ELF-1 (cell line): ENCODE data around the gene MOCOS.
"Not testable (repeated sequence)": the region's sequence is repeated elsewhere in the genome, so short reads cannot be mapped to it uniquely, and the experiment has no call there.

Experiments
- DNase-seq: peaks from one replicate; pipeline ENCODE4 v3.0.0-alpha.2; 2016; ENCODE audit warnings: low read depth, low spot score

Gene MOCOS, protein sequence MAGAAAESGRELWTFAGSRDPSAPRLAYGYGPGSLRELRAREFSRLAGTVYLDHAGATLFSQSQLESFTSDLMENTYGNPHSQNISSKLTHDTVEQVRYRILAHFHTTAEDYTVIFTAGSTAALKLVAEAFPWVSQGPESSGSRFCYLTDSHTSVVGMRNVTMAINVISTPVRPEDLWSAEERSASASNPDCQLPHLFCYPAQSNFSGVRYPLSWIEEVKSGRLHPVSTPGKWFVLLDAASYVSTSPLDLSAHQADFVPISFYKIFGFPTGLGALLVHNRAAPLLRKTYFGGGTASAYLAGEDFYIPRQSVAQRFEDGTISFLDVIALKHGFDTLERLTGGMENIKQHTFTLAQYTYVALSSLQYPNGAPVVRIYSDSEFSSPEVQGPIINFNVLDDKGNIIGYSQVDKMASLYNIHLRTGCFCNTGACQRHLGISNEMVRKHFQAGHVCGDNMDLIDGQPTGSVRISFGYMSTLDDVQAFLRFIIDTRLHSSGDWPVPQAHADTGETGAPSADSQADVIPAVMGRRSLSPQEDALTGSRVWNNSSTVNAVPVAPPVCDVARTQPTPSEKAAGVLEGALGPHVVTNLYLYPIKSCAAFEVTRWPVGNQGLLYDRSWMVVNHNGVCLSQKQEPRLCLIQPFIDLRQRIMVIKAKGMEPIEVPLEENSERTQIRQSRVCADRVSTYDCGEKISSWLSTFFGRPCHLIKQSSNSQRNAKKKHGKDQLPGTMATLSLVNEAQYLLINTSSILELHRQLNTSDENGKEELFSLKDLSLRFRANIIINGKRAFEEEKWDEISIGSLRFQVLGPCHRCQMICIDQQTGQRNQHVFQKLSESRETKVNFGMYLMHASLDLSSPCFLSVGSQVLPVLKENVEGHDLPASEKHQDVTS

DNA sequence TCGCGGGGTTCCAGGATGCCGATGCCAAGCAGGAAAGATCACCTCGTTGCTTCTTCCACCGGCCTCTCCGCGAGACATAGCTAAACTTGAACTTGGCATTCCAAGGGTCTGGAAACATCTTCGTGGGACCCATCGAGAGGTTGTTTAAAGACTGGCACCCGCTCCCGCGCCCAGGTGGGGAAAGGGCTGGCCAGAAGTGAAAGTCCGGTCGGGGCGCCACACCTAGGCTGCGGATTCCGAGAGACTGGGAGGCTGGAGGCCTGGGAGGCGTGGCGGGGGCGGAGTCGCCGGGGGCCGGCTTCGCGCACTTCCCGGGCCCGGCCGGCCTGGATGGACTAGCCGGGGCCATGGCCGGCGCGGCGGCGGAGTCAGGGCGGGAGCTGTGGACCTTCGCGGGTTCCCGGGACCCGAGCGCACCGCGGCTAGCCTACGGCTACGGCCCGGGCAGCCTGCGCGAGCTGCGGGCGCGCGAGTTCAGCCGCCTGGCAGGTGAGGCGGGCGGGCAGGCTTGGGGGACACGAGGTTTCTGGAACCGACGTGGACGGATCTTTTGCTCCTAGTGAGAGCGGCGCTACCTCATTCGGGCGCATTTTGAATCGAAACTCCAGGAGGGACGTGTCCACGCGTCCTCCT is at the start of gene MOCOS:
TSS of gene MOCOS (plus strand) at position 305 of the 633 bp plus-strand sequence. CDS start at position 348, 43 bp downstream.
- peak; percentile 83 for DNase-seq

GRCh38 chr18:36139245-36139644 is 48.1 kb upstream of the MOCOS start:
- DNase-seq, result peak; percentile 3

DNA sequence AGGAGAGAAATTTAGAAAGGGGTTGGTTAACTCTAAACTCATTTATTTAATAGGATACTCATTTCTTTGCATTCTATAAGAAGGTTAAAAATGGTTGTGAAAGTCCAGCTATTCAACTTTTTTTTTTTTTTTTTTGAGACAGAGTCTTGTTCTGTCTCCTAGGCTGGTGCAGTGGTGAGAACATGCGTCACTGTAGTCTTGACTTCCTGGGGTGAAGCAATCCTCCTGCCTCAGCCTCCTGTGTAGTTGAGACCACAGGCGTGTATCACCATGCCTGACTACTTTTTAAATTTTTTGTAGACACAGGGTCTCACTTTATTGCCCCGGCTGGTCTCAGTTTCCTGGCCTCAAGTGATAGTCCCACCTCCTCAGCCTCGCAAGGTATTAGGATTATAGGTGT is 45.7 kb upstream of the MOCOS start:
- DNase-seq, result no peak

DNA sequence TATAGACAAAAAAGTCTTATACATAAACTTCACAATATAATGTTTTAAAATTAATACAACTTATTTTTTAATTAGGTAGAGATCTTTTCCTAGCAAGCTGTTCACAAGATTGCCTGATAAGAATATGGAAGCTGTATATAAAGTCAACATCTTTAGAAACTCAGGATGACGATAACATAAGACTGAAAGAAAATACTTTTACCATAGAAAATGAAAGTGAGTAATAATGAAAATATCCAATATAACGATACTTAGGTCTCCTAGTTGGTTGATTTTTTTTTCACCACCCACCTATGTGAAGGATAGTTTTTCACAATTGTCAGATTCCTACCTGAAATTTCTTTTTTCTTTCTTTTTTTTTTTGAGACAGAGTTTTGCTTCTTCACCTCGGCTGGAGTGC is 44.5 kb upstream of the MOCOS start:
- DNase-seq, result no peak

DNA sequence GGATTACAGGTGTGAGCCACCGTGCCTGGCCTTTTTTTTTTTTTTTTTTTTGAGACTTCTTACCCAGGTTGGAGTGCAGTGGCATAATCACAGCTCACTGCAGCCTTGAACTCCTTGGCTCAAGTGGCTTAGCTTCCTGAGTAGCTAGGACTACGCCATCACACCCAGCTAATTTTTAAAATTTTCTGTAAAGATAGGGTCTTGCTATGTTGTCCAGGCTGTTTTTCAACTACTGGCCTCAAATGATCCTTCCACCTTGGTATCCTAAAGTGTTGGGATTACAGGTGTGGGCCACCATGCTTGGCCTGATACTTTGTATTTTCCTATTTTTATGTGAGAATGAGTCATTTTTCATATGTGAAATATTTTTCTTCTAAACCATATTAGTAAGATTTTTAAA is 43.9 kb upstream of the MOCOS start:
- no peak for DNase-seq

GRCh38 chr18:36149514-36150289 is 37.6 kb upstream of the MOCOS start:
- no peak for DNase-seq

DNA sequence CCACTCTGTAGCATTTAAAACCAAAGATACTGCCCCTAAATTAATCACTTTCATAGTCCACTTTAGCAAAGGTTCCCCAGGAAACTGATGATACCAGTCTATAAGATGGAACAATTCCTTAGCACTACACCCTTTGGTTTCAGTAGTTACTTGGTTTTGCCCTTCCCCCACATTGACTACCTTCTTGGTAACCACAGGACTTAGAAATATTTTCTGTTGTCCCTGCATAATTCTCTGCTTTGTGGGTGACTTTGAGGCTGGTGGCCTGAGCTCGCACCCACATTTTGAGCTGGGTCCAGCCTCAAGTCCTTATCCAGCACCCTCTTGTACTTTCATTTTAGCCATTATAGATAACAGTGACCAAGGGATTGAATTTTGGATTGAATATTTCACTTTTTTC is 34.5 kb upstream of the MOCOS start:
- no peak for DNase-seq

GRCh38 chr18:36153203-36153602 is 34.1 kb upstream of the MOCOS start:
- no peak for DNase-seq

DNA sequence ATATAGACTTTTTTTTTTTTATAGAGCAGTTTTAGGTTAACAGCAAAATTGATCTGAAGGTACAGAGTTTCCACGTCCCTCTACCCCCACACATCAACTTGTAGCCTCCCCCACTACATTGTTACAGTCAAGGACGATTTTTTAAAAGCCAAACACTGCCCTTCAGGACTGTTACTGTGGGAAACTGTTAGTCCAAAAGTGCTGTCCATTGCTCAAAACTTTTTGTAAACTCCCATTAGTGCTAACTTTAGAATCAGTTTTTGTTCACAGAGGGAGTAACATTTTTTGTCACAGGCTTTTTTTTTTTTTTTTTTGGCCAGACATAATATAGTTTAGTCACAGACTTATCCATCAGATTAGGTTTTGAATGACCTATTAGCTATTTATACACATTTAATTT is 33.5 kb upstream of the MOCOS start:
- no peak for DNase-seq

- DNase-seq, result no peak
Observed at GRCh38 chr18:36155851-36156757, 31.2 kb upstream of the MOCOS start.

- no peak for DNase-seq
Observed at GRCh38 chr18:36157441-36157840, 29.9 kb upstream of the MOCOS start.

GRCh38 chr18:36158266-36158867 is 28.9 kb upstream of the MOCOS start:
- DNase-seq, result no peak

GRCh38 chr18:36160959-36161371 is 26.3 kb upstream of the MOCOS start:
- DNase-seq, result no peak

- DNase-seq, result no peak
Observed at GRCh38 chr18:36162981-36163380, 24.3 kb upstream of the MOCOS start.

DNA sequence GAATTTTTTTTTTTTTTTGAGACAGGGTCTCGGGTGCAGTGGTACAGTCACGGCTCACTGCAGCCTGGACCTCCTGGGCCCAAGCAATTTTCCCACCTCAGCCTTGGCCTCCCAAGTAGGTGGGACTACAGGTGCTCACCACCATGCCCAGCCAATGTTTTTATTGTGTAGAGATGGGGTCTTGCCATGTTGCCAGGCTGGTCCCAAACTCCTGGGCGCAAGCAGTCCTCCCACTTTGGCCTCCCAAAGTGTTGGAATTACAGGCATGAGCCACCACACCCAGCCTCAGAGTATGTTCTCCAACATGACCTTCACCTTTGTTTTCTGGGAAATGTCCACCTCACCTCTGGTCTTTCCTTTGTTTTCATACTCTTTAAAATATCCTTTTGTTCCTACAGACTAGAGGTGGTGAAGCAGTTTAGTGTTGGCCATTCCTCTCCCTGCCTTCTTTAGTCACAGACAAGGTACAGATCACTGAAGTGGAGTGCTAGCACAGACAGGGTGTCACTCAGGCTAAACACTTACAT is 19.5 kb upstream of the MOCOS start:
- no peak for DNase-seq

- not testable (repeated sequence) for DNase-seq
Observed at GRCh38 chr18:36168296-36168695, 19.0 kb upstream of the MOCOS start.

DNA sequence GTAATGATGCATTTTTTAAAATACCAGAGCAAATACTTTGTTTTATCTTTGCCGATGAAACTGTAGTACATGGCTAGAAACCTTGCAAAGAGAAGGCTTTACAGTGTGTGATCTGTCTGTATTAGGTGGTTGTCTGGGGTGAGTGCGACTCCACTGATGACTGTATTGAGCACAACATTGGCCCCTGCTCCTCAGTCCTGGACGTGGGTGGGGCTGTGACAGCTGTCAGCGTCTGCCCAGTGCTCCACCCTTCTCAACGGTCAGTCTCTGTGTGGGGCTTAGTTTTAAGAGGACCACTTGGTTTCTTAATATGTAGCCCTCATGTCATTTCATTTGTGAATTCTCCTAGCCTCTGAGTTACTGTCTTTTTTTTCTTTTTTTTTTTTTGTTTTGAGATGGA is 17.4 kb upstream of the MOCOS start:
- no peak for DNase-seq

- no peak for DNase-seq
Observed at GRCh38 chr18:36175481-36175880, 11.8 kb upstream of the MOCOS start.

- no peak for DNase-seq
Observed at GRCh38 chr18:36176177-36176584, 11.1 kb upstream of the MOCOS start.

- no peak for DNase-seq
Observed at GRCh38 chr18:36176711-36177110, 10.6 kb upstream of the MOCOS start.
